ENCODE measurements around the gene CORO6. TPM values are rescaled to one million over a fixed set of nuclear protein-coding genes. Genes with fewer than 3 reads are reported as not detected.

Gene CORO6
- total and polyA plus RNA-seq, 8 donors, result 1.1 to 53.1 (median 14.2) TPM

DNA sequence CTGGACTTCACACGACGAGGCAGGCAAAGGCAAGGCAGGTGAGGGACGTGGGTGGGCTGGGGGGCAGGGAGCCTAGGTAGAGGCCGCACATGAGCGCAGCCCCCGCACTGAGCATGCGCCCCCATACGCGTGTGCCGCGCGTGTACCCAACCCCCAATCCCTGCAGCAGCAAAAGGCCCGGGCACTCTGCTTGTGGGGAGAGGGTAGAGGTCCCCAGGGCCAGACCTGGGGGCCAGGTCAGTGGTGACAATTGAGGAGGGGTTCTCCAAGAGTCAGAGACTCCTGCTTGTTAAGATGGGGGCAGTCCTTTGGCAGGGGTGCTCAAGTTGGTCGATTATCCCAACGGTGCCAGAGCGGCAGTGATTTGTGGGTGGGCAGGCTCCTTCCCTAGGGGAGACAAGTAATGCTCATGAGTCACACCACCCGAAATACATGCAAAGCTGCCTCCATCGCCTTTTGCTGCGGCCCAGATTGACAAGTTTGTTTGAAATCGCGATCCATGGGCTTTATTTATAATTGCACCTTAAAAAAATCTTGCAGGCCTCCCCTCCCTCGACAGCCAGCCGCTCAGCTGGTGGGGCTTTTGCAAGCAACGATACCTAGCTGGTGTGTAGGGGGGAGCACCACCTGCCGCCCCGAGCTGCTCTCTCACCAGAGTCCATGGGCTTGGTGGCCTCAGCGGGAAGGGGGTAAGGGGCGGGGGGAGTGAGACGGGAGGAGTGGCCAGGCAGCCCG is 32.1 kb downstream of the CORO6 start:
- no peak for TF ChIP-seq EP300 (IDR thresholded peaks at IDR 0.05)
- TF ChIP-seq, protein P1, sequence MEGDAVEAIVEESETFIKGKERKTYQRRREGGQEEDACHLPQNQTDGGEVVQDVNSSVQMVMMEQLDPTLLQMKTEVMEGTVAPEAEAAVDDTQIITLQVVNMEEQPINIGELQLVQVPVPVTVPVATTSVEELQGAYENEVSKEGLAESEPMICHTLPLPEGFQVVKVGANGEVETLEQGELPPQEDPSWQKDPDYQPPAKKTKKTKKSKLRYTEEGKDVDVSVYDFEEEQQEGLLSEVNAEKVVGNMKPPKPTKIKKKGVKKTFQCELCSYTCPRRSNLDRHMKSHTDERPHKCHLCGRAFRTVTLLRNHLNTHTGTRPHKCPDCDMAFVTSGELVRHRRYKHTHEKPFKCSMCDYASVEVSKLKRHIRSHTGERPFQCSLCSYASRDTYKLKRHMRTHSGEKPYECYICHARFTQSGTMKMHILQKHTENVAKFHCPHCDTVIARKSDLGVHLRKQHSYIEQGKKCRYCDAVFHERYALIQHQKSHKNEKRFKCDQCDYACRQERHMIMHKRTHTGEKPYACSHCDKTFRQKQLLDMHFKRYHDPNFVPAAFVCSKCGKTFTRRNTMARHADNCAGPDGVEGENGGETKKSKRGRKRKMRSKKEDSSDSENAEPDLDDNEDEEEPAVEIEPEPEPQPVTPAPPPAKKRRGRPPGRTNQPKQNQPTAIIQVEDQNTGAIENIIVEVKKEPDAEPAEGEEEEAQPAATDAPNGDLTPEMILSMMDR (IDR thresholded peaks at IDR 0.05), result no peak
- no peak for TF ChIP-seq POLR2A (IDR thresholded peaks at IDR 0.05)
- TF ChIP-seq POLR2AphosphoS5 (IDR thresholded peaks at IDR 0.05), result no peak
- Histone ChIP-seq H3K4me1 (peaks cover 58 to 85% (median 75%) of the 10 kb centered on the region in 4 donors), H3K27ac (peak overlapping the region; percentile 43 to 90 (median 84)), H3K4me3 (peak overlapping the region; percentile 26 to 85 (median 64)), H3K36me3 (no peaks in the 10 kb centered on the region), H3K9me3 (no peaks in the 10 kb centered on the region), H3K27me3 (peaks cover 0 to 9% (median 0%) of the 10 kb centered on the region in 3 donors)
- intact Hi-C loops (cut with DNase I; ENCODE audit: low total_unique reads), result no loop called here
- DNase-seq, result peak in 1 of 2 donors; percentile 54
- 20 to 46% (median 41%) methylated on average over 17 to 30 of the region's 30 CpGs for WGBS, 5 donors

DNA sequence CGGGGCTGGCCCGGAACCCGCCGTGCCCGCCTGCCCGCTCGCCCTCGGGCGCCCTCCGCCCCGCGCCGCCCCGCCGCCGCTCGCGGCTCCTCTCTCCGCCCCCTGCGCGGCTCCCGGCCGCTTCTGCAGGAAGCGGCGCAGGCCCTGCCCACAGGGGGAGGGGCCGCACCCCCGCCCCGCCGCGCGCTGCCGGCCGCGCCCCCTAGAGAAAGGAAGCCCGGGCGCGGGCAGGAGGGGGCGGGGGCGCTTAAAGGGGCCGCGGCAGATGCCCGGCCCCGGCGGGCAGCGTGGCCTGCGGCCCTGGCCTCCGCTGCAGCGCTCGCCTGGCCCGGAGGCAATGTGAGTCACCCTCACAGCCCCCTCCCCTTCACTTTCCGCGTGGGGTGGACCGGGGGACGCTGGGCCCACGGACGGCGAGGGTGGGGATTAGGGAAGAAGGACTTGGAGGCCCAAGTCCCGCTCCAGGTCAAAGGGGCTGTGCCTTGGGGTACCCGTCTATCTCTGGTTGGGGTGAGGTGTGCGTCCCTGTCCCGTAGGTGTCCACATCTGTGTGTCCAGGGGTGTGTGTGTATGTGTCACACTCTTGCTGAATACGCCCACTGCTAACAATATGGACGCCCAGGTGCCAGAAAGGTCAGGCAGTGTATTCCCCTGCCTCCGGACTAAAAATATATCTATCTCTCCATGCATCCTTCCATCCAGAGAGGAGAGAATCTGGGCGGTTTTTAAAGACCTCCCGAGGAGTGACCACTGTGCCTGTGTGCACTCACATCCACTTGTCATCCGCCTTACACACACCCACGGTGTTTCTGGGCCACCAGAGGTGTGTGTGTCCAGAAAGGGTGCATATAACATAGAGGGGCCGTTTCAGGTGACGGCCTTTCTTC is 32.9 kb downstream of the CORO6 start, which contains the start of gene GIT1:
TSS of gene GIT1 (minus strand) at position 125 of the 887 bp plus-strand sequence. CDS start 270 bp downstream, outside the sequence.
- H3K4me1 ChIP-seq, result peaks cover 58 to 86% (median 82%) of the 10 kb centered on the region in 4 donors
- 5 to 18% (median 7%) methylated on average over 13 to 68 of the region's 70 CpGs for WGBS, 5 donors
- intact Hi-C loops (cut with DNase I; ENCODE audit: low total_unique reads), result no loop called here

DNA sequence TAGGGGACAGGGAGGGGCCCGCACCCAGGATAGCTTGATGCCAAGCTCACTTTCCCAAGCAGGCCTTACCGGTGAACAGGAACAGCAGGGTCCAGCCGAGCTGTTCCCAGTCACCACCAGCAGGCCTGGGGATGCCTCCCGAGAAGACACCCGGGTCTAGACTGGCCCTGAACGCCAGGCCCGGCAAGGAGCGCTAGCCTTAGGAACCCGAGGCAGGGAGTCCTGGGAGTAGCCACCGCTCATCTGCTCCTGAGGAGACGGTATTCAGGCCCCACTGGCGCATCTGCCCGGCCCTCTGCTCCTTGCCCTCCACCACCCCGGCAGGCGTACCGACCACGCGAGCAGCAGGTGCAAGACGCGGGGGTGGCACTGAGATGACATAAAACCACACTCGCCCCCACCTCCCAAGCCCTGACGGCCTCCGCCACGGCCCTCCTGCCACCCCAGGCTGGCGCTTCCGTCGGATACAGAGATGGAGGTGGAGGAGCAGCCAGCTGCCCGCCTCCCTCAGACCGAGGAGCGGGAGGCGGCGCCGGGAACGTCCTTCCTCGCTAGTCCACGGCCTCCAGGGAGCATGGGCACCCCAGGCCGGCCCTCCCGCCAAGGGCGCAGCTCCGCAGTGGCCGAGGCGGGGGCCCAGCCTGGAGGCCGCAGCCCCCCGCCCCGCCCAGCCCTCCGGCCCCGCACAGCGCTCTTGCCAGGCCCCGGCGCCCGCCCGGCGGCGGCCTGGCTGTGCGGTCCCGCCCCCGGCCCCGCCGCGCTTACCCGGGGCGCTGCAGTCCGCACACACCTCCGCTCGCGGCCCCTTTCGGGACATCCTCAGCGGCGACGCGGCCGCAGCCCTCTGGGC is 33.9 kb downstream of the CORO6 start:
- WGBS, 5 donors, result 0 to 1% (median 1%) methylated on average over 25 to 72 of the region's 72 CpGs
- H3K4me3 ChIP-seq, result peak overlapping the region; percentile 73 to 89 (median 84)
- peaks cover 56 to 85% (median 76%) of the 10 kb centered on the region in 4 donors for H3K4me1 ChIP-seq

More for the DNA sequence above, 32.9 kb downstream of the CORO6 start, which contains the start of gene GIT1:
- Histone ChIP-seq H3K27me3 (peaks cover 0 to 9% (median 0%) of the 10 kb centered on the region in 3 donors), H3K27ac (peak within 1 kb of the TSS; percentile 76 to 90 (median 85)), H3K36me3 (no peaks in the 10 kb centered on the region), H3K4me3 (peak within 1 kb of the TSS; percentile 78 to 89 (median 84)), H3K9me3 (no peaks in the 10 kb centered on the region)
- TF ChIP-seq EP300 (IDR thresholded peaks at IDR 0.05) (no peak), POLR2AphosphoS5 (IDR thresholded peaks at IDR 0.05) (peak; percentile 51 to 76 (median 63))
- TF ChIP-seq, protein P1 (IDR thresholded peaks at IDR 0.05), result no peak
- DNase-seq, result peak; percentile 90 to 96

More for the DNA sequence above, 33.9 kb downstream of the CORO6 start:
- Histone ChIP-seq H3K9me3 (no peaks in the 10 kb centered on the region), H3K27ac (peak overlapping the region; percentile 69 to 90 (median 80)), H3K36me3 (no peaks in the 10 kb centered on the region), H3K27me3 (peaks cover 0 to 3% (median 0%) of the 10 kb centered on the region in 3 donors)
- DNase-seq, result peak in 1 of 2 donors; percentile 67
- TF ChIP-seq, protein P1 (IDR thresholded peaks at IDR 0.05), result no peak
- no peak for TF ChIP-seq EP300 (IDR thresholded peaks at IDR 0.05)
- no peak for TF ChIP-seq POLR2AphosphoS5 (IDR thresholded peaks at IDR 0.05)
- no peak for TF ChIP-seq POLR2A (IDR thresholded peaks at IDR 0.05)
- intact Hi-C loops (cut with DNase I; ENCODE audit: low total_unique reads), result no loop called here
